Activated T-cell treated with anti-CD3 and anti-CD28 coated beads, Interleukin-2, amount 50 U/mL, for 72 hours (primary cell): Measurements from ENCODE around the gene RAD23B. TPM values are rescaled to one million over a fixed set of nuclear protein-coding genes. Genes with fewer than 3 reads are reported as not detected.
A peak's percentile ranks its signal among the peaks of the same experiment; 100 is the strongest.

Experiments
- ATAC-seq, 2 donors: fragments of 150-1000 bp; cut with Tn5 transposase; replicated peaks in 1 of 2; 2 replicates each; pipeline ENCODE4 v1.10.0; 2021; ENCODE audit warnings: moderate library complexity in 2 of 2, mild to moderate bottlenecking in 1 of 2
- DNase-seq, 2 donors: peaks; one replicate each; pipeline ENCODE4 v3.0.0; 2021 to 2022; ENCODE audit warnings: mixed read lengths in 1 of 2
- H3K27ac Mint-ChIP-seq: one replicate; pipeline ENCODE4 v1.8.0; 2022; ENCODE audit warnings: mild to moderate bottlenecking, moderate library complexity, mixed read lengths
- H3K27me3 Mint-ChIP-seq: one replicate; pipeline ENCODE4 v1.8.0; 2022; ENCODE audit warnings: low read depth, mixed read lengths
- H3K36me3 Mint-ChIP-seq, 2 donors: one replicate each; pipeline ENCODE4 v1.8.0; 2022; ENCODE audit warnings: mixed read lengths in 2 of 2, mild to moderate bottlenecking in 1 of 2; ENCODE audit not compliant: insufficient read depth in 2 of 2
- H3K4me1 Mint-ChIP-seq: one replicate; pipeline ENCODE4 v1.8.0; 2022; ENCODE audit warnings: low read depth, mixed read lengths
- H3K4me3 Mint-ChIP-seq, 2 donors: one replicate each; pipeline ENCODE4 v1.8.0; 2022; ENCODE audit warnings: mild to moderate bottlenecking in 2 of 2, mixed read lengths in 2 of 2, moderate library complexity in 2 of 2
- H3K9me3 Mint-ChIP-seq, 2 donors: one replicate each; pipeline ENCODE4 v1.8.0; 2022; ENCODE audit warnings: mixed read lengths in 2 of 2
- total RNA-seq, 2 donors: library from RNA; stranded (reverse); gene quantifications; one replicate each; pipeline ENCODE4 v1.2.3, GENCODE V29; 2022

Gene RAD23B
- 100 to 1,000 TPM in 1 of 2 donors, 10 to 100 TPM in 1; 88.7 to 112 TPM for total RNA-seq

- peak; percentile 98 to 99 for DNase-seq
- Mint-ChIP-seq H3K4me1 (peaks cover 61% of the 10 kb centered on the region), H3K27me3 (peaks cover 7% of the 10 kb centered on the region), H3K27ac (peak within 1 kb of the TSS; percentile 92), H3K9me3 (no peaks in the 10 kb centered on the region), H3K4me3 (peak within 1 kb of the TSS; percentile 86 to 93), H3K36me3 (peaks cover 5 to 6% of the 10 kb centered on the region in 2 donors)
- peak; percentile 77 to 83 for ATAC-seq
These were observed at the start of gene RAD23B for GRCh38 chr9:107282759-107283622. Gene RAD23B, plus strand, starts transcription at chr9:107283279. Its CDS starts 351 bp downstream, at chr9:107283630.

- H3K4me3 Mint-ChIP-seq, result no peak overlapping the region
- no peaks in the 10 kb centered on the region for H3K36me3 Mint-ChIP-seq
- H3K27ac Mint-ChIP-seq, result no peak overlapping the region
- H3K27me3 Mint-ChIP-seq, result peaks cover 61% of the 10 kb centered on the region
- no peak for ATAC-seq
- peaks cover 12% of the 10 kb centered on the region for H3K4me1 Mint-ChIP-seq
- no peak for DNase-seq
- no peaks in the 10 kb centered on the region for H3K9me3 Mint-ChIP-seq
These were observed 47.2 kb upstream of the RAD23B start for GRCh38 chr9:107235765-107236442.

GRCh38 chr9:107237873-107238272, 45.2 kb upstream of the RAD23B start:
- H3K4me1 Mint-ChIP-seq, result peaks cover 26% of the 10 kb centered on the region
- no peak overlapping the region for H3K4me3 Mint-ChIP-seq
- no peaks in the 10 kb centered on the region for H3K9me3 Mint-ChIP-seq
- no peak for DNase-seq
- ATAC-seq, result peak; percentile 88 to 98
- no peaks in the 10 kb centered on the region for H3K36me3 Mint-ChIP-seq
- H3K27ac Mint-ChIP-seq, result peak overlapping the region; percentile 71
- peaks cover 45% of the 10 kb centered on the region for H3K27me3 Mint-ChIP-seq

GRCh38 chr9:107239474-107239873, 43.6 kb upstream of the RAD23B start:
- Mint-ChIP-seq H3K4me3 (no peak overlapping the region), H3K36me3 (no peaks in the 10 kb centered on the region), H3K9me3 (no peaks in the 10 kb centered on the region), H3K27me3 (peaks cover 37% of the 10 kb centered on the region), H3K4me1 (peaks cover 40% of the 10 kb centered on the region), H3K27ac (no peak overlapping the region)
- no peak for DNase-seq
- ATAC-seq, result no peak

GRCh38 chr9:107240260-107240659, 42.8 kb upstream of the RAD23B start:
- Mint-ChIP-seq H3K9me3 (no peaks in the 10 kb centered on the region), H3K4me3 (no peak overlapping the region), H3K27me3 (peaks cover 35% of the 10 kb centered on the region), H3K36me3 (no peaks in the 10 kb centered on the region), H3K4me1 (peaks cover 41% of the 10 kb centered on the region), H3K27ac (no peak overlapping the region)
- ATAC-seq (no peak), DNase-seq (no peak)

- peak overlapping the region in 1 of 2 donors; percentile 21 for H3K4me3 Mint-ChIP-seq
- ATAC-seq (no peak), DNase-seq (no peak)
- peaks cover 14% of the 10 kb centered on the region for H3K27me3 Mint-ChIP-seq
- H3K27ac Mint-ChIP-seq, result peak overlapping the region; percentile 31
- H3K36me3 Mint-ChIP-seq, result peaks cover 0 to 2% of the 10 kb centered on the region in 2 donors
- no peaks in the 10 kb centered on the region for H3K9me3 Mint-ChIP-seq
- peaks cover 51% of the 10 kb centered on the region for H3K4me1 Mint-ChIP-seq
These were observed 40.7 kb upstream of the RAD23B start for GRCh38 chr9:107242073-107243030.

GRCh38 chr9:107243742-107244141, 39.3 kb upstream of the RAD23B start:
- H3K4me3 Mint-ChIP-seq, result peak overlapping the region; percentile 58 to 75
- no peaks in the 10 kb centered on the region for H3K27me3 Mint-ChIP-seq
- peak; percentile 95 to 97 for ATAC-seq
- no peaks in the 10 kb centered on the region for H3K9me3 Mint-ChIP-seq
- DNase-seq, result peak; percentile 58 to 63
- H3K36me3 Mint-ChIP-seq, result peaks cover 0 to 2% of the 10 kb centered on the region in 2 donors
- H3K4me1 Mint-ChIP-seq, result peaks cover 38% of the 10 kb centered on the region
- H3K27ac Mint-ChIP-seq, result peak overlapping the region; percentile 92

GRCh38 chr9:107246259-107247254, 36.5 kb upstream of the RAD23B start:
- Mint-ChIP-seq H3K27ac (no peak overlapping the region), H3K27me3 (peaks cover 3% of the 10 kb centered on the region), H3K4me3 (no peak overlapping the region), H3K36me3 (peaks cover 0 to 2% of the 10 kb centered on the region in 2 donors), H3K4me1 (peaks cover 38% of the 10 kb centered on the region), H3K9me3 (no peaks in the 10 kb centered on the region)
- DNase-seq (peak; percentile 11), ATAC-seq (peak; percentile 12 to 37)

GRCh38 chr9:107248714-107249113, 34.4 kb upstream of the RAD23B start:
- DNase-seq, result no peak
- no peak overlapping the region for H3K27ac Mint-ChIP-seq
- peaks cover 11% of the 10 kb centered on the region for H3K27me3 Mint-ChIP-seq
- H3K36me3 Mint-ChIP-seq, result peaks cover 0 to 2% of the 10 kb centered on the region in 2 donors
- no peak overlapping the region for H3K4me3 Mint-ChIP-seq
- no peak for ATAC-seq
- H3K4me1 Mint-ChIP-seq, result peaks cover 19% of the 10 kb centered on the region
- no peaks in the 10 kb centered on the region for H3K9me3 Mint-ChIP-seq

GRCh38 chr9:107249131-107249533, 33.9 kb upstream of the RAD23B start:
- DNase-seq (no peak), ATAC-seq (no peak)
- Mint-ChIP-seq H3K27me3 (peaks cover 11% of the 10 kb centered on the region), H3K27ac (no peak overlapping the region), H3K4me1 (peaks cover 14% of the 10 kb centered on the region), H3K4me3 (no peak overlapping the region), H3K9me3 (no peaks in the 10 kb centered on the region), H3K36me3 (peaks cover 0 to 2% of the 10 kb centered on the region in 2 donors)

GRCh38 chr9:107249665-107250285, 33.3 kb upstream of the RAD23B start:
- Mint-ChIP-seq H3K27ac (no peak overlapping the region), H3K4me3 (no peak overlapping the region), H3K9me3 (no peaks in the 10 kb centered on the region), H3K36me3 (peaks cover 0 to 2% of the 10 kb centered on the region in 2 donors), H3K4me1 (peaks cover 9% of the 10 kb centered on the region), H3K27me3 (peaks cover 11% of the 10 kb centered on the region)
- ATAC-seq (no peak), DNase-seq (no peak)
